Trophoblast cell (in vitro differentiated cells and primary cell): ENCODE data around the gene SLIT3.

Source experiments
- DNase-seq, 2 donors: peaks; one replicate each; pipeline ENCODE4 v3.0.0-alpha.2; 2016
- H2AFZ ChIP-seq: 2 replicates; pipeline ENCODE4 v1.6.1; 2013; ENCODE audit warnings: low read length, moderate library complexity, mild to moderate bottlenecking; ENCODE audit not compliant: insufficient read depth, poor library complexity
- H2AK5ac ChIP-seq: 2 replicates; pipeline ENCODE4 v1.6.1; 2013; ENCODE audit warnings: mild to moderate bottlenecking, low read length
- H2BK120ac ChIP-seq: 2 replicates; pipeline ENCODE4 v1.6.1; 2013; ENCODE audit warnings: low read length, mild to moderate bottlenecking, moderate library complexity; ENCODE audit not compliant: insufficient read depth, poor library complexity
- H2BK12ac ChIP-seq: 2 replicates; pipeline ENCODE4 v1.6.1; 2013; ENCODE audit warnings: mild to moderate bottlenecking, low read length, moderate library complexity
- H2BK5ac ChIP-seq: 2 replicates; pipeline ENCODE4 v1.6.1; 2013; ENCODE audit warnings: low read length, low read depth, moderate library complexity, mild to moderate bottlenecking; ENCODE audit not compliant: poor library complexity
- H3K14ac ChIP-seq: 2 replicates; pipeline ENCODE4 v1.6.1; 2013; ENCODE audit warnings: mild to moderate bottlenecking, low read length
- H3K18ac ChIP-seq: 2 replicates; pipeline ENCODE4 v1.6.1; 2013; ENCODE audit warnings: mild to moderate bottlenecking, low read length
- H3K23ac ChIP-seq: 2 replicates; pipeline ENCODE4 v1.6.1; 2013; ENCODE audit warnings: low read length
- H3K27ac ChIP-seq: 2 replicates; pipeline ENCODE4 v1.5.1; 2013; ENCODE audit warnings: low read depth, mild to moderate bottlenecking, inconsistent platforms, low read length, moderate library complexity
- H3K27me3 ChIP-seq: 2 replicates; pipeline ENCODE4 v1.6.1; 2013; ENCODE audit warnings: inconsistent platforms, mild to moderate bottlenecking, low read length, moderate library complexity; ENCODE audit not compliant: insufficient read depth
- H3K36me3 ChIP-seq, 2 experiments: 1 replicate in 1 of 2; 2 replicates in 1 of 2; pipeline ENCODE4 v1.6.1; 2013; ENCODE audit warnings: low read length in 2 of 2, mild to moderate bottlenecking in 2 of 2, moderate library complexity in 1 of 2; ENCODE audit not compliant: insufficient read depth in 2 of 2, control insufficient read depth in 1 of 2
- H3K4ac ChIP-seq: 2 replicates; pipeline ENCODE4 v1.6.1; 2013; ENCODE audit warnings: low read depth, mild to moderate bottlenecking, low read length, moderate library complexity
- H3K4me1 ChIP-seq, 2 experiments: 1 replicate in 1 of 2; 2 replicates in 1 of 2; pipeline ENCODE4 v1.6.1; 2013; ENCODE audit warnings: low read length in 2 of 2, mild to moderate bottlenecking in 2 of 2, moderate library complexity in 1 of 2; ENCODE audit not compliant: insufficient read depth in 2 of 2, control insufficient read depth in 1 of 2
- H3K4me2 ChIP-seq: 2 replicates; pipeline ENCODE4 v1.6.1; 2013; ENCODE audit warnings: inconsistent platforms, mild to moderate bottlenecking, low read length, moderate library complexity
- H3K4me3 ChIP-seq: 2 replicates; pipeline ENCODE4 v1.5.1; 2013; ENCODE audit warnings: mild to moderate bottlenecking, low read depth, low read length, inconsistent platforms
- H3K79me1 ChIP-seq: one replicate; pipeline ENCODE4 v1.6.1; 2013; ENCODE audit warnings: low read length
- H3K79me2 ChIP-seq: 2 replicates; pipeline ENCODE4 v1.6.1; 2013; ENCODE audit warnings: low read length, mild to moderate bottlenecking; ENCODE audit not compliant: control insufficient read depth, insufficient read depth, poor library complexity
- H3K9ac ChIP-seq: 2 replicates; pipeline ENCODE4 v1.6.1; 2013; ENCODE audit warnings: mild to moderate bottlenecking, low read length
- H3K9me3 ChIP-seq: 2 replicates; pipeline ENCODE4 v1.6.1; 2013; ENCODE audit warnings: low read depth, mild to moderate bottlenecking, control low read depth, inconsistent platforms, low read length; ENCODE audit not compliant: insufficient read depth
- H4K12ac ChIP-seq: 2 replicates; pipeline ENCODE4 v1.6.1; 2013; ENCODE audit warnings: low read depth, mild to moderate bottlenecking, low read length, moderate library complexity
- H4K8ac ChIP-seq: 2 replicates; pipeline ENCODE4 v1.6.1; 2013; ENCODE audit warnings: low read depth, mild to moderate bottlenecking, low read length, moderate library complexity
- H4K91ac ChIP-seq: one replicate; pipeline ENCODE4 v1.6.1; 2013; ENCODE audit warnings: low read depth, mild to moderate bottlenecking, low read length, moderate library complexity
- WGBS: extraction: QIAGEN DNeasy Blood & Tissue Kit; methylation state at CpG from one replicate; pipeline ENCODE4 v1.1.7; 2013; ENCODE audit warnings: missing lambda C conversion rate; ENCODE audit not compliant: insufficient read length, insufficient coverage; ENCODE audit errors: extremely low coverage; 5-methylcytosine and 5-hydroxymethylcytosine counted together

The SLIT3 gene

GRCh38 chr5:169091396-169091980 is 209.5 kb downstream of the SLIT3 start:
- Histone ChIP-seq H3K14ac (no peak overlapping the region), H3K79me2 (no peaks in the 10 kb centered on the region), H4K8ac (no peak overlapping the region), H3K9ac (no peak overlapping the region), H3K4me3 (no peak overlapping the region), H3K27ac (no peak overlapping the region), H3K4ac (no peak overlapping the region), H3K79me1 (no peaks in the 10 kb centered on the region), H2BK120ac (no peak overlapping the region), H3K18ac (no peak overlapping the region), H3K4me1 (peaks cover 0 to 3% of the 10 kb centered on the region in 2 experiments), H2BK5ac (no peak overlapping the region), H3K27me3 (no peaks in the 10 kb centered on the region), H2BK12ac (no peak overlapping the region), H2AK5ac (no peak overlapping the region), H3K9me3 (no peaks in the 10 kb centered on the region), H3K23ac (no peak overlapping the region), H2AFZ (no peak overlapping the region), H4K12ac (no peak overlapping the region), H3K36me3 (peaks cover 0 to 4% of the 10 kb centered on the region in 2 experiments), H3K4me2 (no peak overlapping the region), H4K91ac (no peak overlapping the region)
- WGBS: no CpG with 5 or more reads among the region's 9 CpGs
- DNase-seq: no peak

- H3K4me3 ChIP-seq: no peak overlapping the region
- H3K4me1 ChIP-seq: peaks cover 0 to 2% of the 10 kb centered on the region in 2 experiments
- H3K79me1 ChIP-seq: no peaks in the 10 kb centered on the region
- no peak overlapping the region for H2BK12ac ChIP-seq
- no peak overlapping the region for H3K27ac ChIP-seq
- H2AFZ ChIP-seq: no peak overlapping the region
- H2BK5ac ChIP-seq: no peak overlapping the region
- no peaks in the 10 kb centered on the region for H3K9me3 ChIP-seq
- H4K8ac ChIP-seq: no peak overlapping the region
- no peak overlapping the region for H2AK5ac ChIP-seq
- H3K14ac ChIP-seq: no peak overlapping the region
- no peak overlapping the region for H3K4ac ChIP-seq
- no peak overlapping the region for H4K12ac ChIP-seq
- no CpG with 5 or more reads among the region's 3 CpGs for WGBS
- no peaks in the 10 kb centered on the region for H3K79me2 ChIP-seq
- H4K91ac ChIP-seq: no peak overlapping the region
- H3K4me2 ChIP-seq: no peak overlapping the region
- peaks cover 2 to 4% of the 10 kb centered on the region in 2 experiments for H3K36me3 ChIP-seq
- no peak for DNase-seq
- H3K23ac ChIP-seq: no peak overlapping the region
- no peak overlapping the region for H2BK120ac ChIP-seq
- no peaks in the 10 kb centered on the region for H3K27me3 ChIP-seq
- H3K9ac ChIP-seq: no peak overlapping the region
- H3K18ac ChIP-seq: no peak overlapping the region
These were observed 211.6 kb downstream of the SLIT3 start for GRCh38 chr5:169089343-169089742.

GRCh38 chr5:169088028-169088725 is 212.8 kb downstream of the SLIT3 start:
- Histone ChIP-seq H3K18ac (no peak overlapping the region), H3K4me2 (no peak overlapping the region), H3K36me3 (peaks cover 2 to 4% of the 10 kb centered on the region in 2 experiments), H3K4me1 (peaks cover 0 to 2% of the 10 kb centered on the region in 2 experiments), H2AK5ac (no peak overlapping the region), H3K27me3 (no peaks in the 10 kb centered on the region), H3K27ac (no peak overlapping the region), H2BK5ac (no peak overlapping the region), H4K91ac (no peak overlapping the region), H4K8ac (no peak overlapping the region), H3K4ac (no peak overlapping the region), H3K14ac (no peak overlapping the region), H3K23ac (no peak overlapping the region), H3K9ac (no peak overlapping the region), H2BK120ac (no peak overlapping the region), H2AFZ (no peak overlapping the region), H2BK12ac (no peak overlapping the region), H3K79me2 (no peaks in the 10 kb centered on the region), H3K9me3 (no peaks in the 10 kb centered on the region), H3K79me1 (no peaks in the 10 kb centered on the region), H3K4me3 (no peak overlapping the region), H4K12ac (no peak overlapping the region)
- DNase-seq: no peak
- WGBS: no CpG with 5 or more reads among the region's 11 CpGs

GRCh38 chr5:169085636-169086035 is 215.3 kb downstream of the SLIT3 start:
- WGBS: no CpG with 5 or more reads among the region's 8 CpGs
- H3K4ac ChIP-seq: no peak overlapping the region
- peaks cover 6 to 12% of the 10 kb centered on the region in 2 experiments for H3K4me1 ChIP-seq
- no peak overlapping the region for H3K14ac ChIP-seq
- no peak overlapping the region for H4K12ac ChIP-seq
- H3K79me1 ChIP-seq: no peaks in the 10 kb centered on the region
- no peaks in the 10 kb centered on the region for H3K9me3 ChIP-seq
- no peak overlapping the region for H3K4me3 ChIP-seq
- no peak overlapping the region for H3K23ac ChIP-seq
- no peak overlapping the region for H3K9ac ChIP-seq
- no peak overlapping the region for H2BK120ac ChIP-seq
- no peak overlapping the region for H3K27ac ChIP-seq
- no peak overlapping the region for H3K4me2 ChIP-seq
- no peak overlapping the region for H2BK5ac ChIP-seq
- no peak overlapping the region for H2AK5ac ChIP-seq
- no peak overlapping the region for H4K91ac ChIP-seq
- H3K27me3 ChIP-seq: no peaks in the 10 kb centered on the region
- no peak overlapping the region for H2BK12ac ChIP-seq
- H2AFZ ChIP-seq: no peak overlapping the region
- no peak overlapping the region for H3K18ac ChIP-seq
- H3K36me3 ChIP-seq: peaks cover 0 to 2% of the 10 kb centered on the region in 2 experiments
- H3K79me2 ChIP-seq: no peaks in the 10 kb centered on the region
- H4K8ac ChIP-seq: no peak overlapping the region
- DNase-seq: no peak
